Type B pancreatic cell (in vitro differentiated cells): ENCODE data around the gene TMUB1. TPM values are rescaled to one million over a fixed set of nuclear protein-coding genes. Genes with fewer than 3 reads are reported as not detected.

Experiments
- DNase-seq: peaks from one replicate; pipeline ENCODE4 v3.0.0; 2021; ENCODE audit warnings: mixed read lengths; ENCODE audit not compliant: unreplicated experiment; ENCODE audit errors: extremely low spot score
- H3K27ac Mint-ChIP-seq: 2 replicates; pipeline ENCODE4 v1.8.0; 2021; ENCODE audit warnings: mild to moderate bottlenecking, mixed read lengths
- H3K27me3 Mint-ChIP-seq: 2 replicates; pipeline ENCODE4 v1.8.0; 2021; ENCODE audit warnings: mixed read lengths
- H3K36me3 Mint-ChIP-seq: 2 replicates; pipeline ENCODE4 v1.8.0; 2021; ENCODE audit warnings: mixed read lengths
- H3K4me1 Mint-ChIP-seq: one replicate; pipeline ENCODE4 v1.8.0; 2021; ENCODE audit warnings: mixed read lengths; ENCODE audit not compliant: unreplicated experiment
- H3K4me3 Mint-ChIP-seq: 2 replicates; pipeline ENCODE4 v1.8.0; 2021; ENCODE audit warnings: mild to moderate bottlenecking, mixed read lengths
- H3K9me3 Mint-ChIP-seq: 2 replicates; pipeline ENCODE4 v1.8.0; 2021; ENCODE audit warnings: mixed read lengths
- total RNA-seq: library from RNA; stranded (reverse); gene quantifications from 2 replicates; pipeline ENCODE4 v1.2.1, GENCODE V29; 2021; ENCODE audit warnings: low replicate concordance
- TF ChIP-seq, protein P1 (sequence below): fragments of 200-600 bp; sonication (generic); conservative IDR thresholded peaks from 2 replicates; pipeline ENCODE4 v1.5.0; 2021; ENCODE audit warnings: antibody characterized with exemption, mild to moderate bottlenecking

TMUB1 gene
- total RNA-seq, 1 donor from 2014 or later: 37.9 TPM

DNA sequence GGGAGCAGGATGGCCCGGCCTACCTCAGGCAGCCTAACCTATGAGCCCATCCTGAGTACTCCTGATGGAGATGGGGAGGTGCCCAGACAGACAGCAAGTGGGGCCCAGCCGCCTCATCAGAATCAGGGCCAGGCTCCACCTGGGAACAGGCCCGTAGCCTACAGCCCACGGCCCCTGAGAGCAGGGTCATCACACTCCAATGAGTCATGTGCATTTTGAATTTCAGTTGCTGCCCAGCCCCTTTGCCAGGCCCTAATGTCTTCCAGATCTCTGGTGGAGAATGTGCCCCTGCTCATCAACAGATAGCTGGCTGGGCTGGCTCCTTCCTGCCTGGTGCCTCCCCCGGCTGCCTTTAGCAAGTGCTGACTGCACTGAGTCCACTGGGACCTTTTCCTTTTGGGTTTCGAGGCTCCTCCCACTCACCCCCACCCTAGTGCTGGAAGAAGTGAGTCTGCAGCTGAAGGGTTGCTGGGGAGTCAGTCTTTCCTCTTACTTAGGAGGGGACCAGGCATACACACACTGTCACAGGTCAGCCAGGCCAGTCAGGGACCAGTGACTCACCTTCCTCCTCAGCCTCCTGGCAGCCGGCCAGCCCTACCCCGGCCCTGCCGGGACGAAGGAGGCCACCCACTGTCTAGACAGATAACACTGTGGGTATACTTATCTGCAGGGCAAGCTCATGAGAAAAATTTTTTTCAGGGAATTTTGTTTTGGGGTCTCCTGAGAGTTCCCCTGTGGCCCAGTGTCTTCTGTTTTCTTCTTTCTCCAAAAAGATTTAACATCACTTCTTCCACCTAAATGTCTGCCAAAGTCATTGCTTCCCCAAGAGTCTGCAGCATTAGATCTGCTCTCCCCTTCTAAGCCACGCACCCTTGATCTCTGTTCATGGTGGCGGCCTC, 44.1 kb downstream of the TMUB1 start:
- H3K27ac Mint-ChIP-seq: peak overlapping the region; percentile 36
- H3K27me3 Mint-ChIP-seq: no peaks in the 10 kb centered on the region
- TF ChIP-seq, protein P1, sequence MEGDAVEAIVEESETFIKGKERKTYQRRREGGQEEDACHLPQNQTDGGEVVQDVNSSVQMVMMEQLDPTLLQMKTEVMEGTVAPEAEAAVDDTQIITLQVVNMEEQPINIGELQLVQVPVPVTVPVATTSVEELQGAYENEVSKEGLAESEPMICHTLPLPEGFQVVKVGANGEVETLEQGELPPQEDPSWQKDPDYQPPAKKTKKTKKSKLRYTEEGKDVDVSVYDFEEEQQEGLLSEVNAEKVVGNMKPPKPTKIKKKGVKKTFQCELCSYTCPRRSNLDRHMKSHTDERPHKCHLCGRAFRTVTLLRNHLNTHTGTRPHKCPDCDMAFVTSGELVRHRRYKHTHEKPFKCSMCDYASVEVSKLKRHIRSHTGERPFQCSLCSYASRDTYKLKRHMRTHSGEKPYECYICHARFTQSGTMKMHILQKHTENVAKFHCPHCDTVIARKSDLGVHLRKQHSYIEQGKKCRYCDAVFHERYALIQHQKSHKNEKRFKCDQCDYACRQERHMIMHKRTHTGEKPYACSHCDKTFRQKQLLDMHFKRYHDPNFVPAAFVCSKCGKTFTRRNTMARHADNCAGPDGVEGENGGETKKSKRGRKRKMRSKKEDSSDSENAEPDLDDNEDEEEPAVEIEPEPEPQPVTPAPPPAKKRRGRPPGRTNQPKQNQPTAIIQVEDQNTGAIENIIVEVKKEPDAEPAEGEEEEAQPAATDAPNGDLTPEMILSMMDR: no peak
- no peak for DNase-seq
- H3K4me1 Mint-ChIP-seq: peaks cover 15% of the 10 kb centered on the region
- no peaks in the 10 kb centered on the region for H3K36me3 Mint-ChIP-seq
- H3K9me3 Mint-ChIP-seq: no peaks in the 10 kb centered on the region
- H3K4me3 Mint-ChIP-seq: no peak overlapping the region

DNA sequence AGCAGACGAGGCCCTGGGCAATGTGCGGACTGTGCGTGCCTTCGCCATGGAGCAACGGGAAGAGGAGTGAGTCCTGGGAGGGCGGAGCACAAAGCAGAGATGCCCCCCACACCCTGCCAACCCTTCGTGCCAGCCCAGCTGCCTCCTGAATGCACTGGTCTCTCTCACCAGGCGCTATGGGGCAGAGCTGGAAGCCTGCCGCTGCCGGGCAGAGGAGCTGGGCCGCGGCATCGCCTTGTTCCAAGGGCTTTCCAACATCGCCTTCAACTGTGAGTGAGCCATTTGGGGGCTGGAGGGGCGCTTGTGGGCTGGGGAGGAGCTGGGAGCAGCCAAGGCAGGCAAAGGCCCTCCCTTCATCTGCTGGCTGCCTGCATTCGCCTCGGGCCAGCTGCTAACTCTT, 47.4 kb downstream of the TMUB1 start:
- Mint-ChIP-seq H3K27me3 (no peaks in the 10 kb centered on the region), H3K4me3 (no peak overlapping the region), H3K27ac (no peak overlapping the region), H3K9me3 (no peaks in the 10 kb centered on the region), H3K4me1 (peaks cover 15% of the 10 kb centered on the region), H3K36me3 (no peaks in the 10 kb centered on the region)
- TF ChIP-seq, protein P1: no peak
- no peak for DNase-seq

DNA sequence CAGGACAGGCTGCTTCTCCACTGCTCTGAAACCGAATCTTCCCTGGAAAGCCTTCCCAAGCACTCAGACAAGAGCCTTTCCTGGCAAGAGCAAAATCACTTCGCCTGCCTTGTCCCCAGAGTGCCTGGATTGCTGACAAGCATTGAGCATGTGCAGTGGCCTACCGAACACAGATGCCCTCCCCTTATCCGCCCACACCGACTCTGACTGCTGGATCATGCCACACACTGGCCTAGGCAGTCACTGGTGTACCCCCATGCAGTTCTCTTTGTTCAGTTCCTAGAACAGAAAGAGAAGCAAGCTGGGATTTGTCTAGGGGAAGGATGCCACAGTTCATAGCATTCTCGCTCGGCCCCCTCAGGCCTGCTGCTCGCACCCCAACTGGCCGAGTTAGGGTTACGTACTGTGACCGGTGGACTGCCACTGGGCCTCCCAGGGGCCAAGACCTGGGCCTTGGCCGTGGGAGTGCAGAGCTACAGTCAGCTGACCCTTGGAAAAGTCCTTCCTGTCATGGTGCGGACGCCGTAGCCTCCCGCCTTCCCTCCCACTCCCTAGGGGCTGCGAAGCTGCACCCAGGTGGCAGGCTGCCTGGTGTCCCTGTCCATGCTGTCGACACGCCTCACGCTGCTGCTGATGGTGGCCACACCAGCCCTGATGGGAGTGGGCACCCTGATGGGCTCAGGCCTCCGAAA, 48.1 kb downstream of the TMUB1 start:
- peaks cover 15% of the 10 kb centered on the region for H3K4me1 Mint-ChIP-seq
- no peaks in the 10 kb centered on the region for H3K9me3 Mint-ChIP-seq
- no peaks in the 10 kb centered on the region for H3K27me3 Mint-ChIP-seq
- no peak overlapping the region for H3K4me3 Mint-ChIP-seq
- H3K36me3 Mint-ChIP-seq: no peaks in the 10 kb centered on the region
- H3K27ac Mint-ChIP-seq: no peak overlapping the region
- TF ChIP-seq, protein P1: no peak
- no peak for DNase-seq

DNA sequence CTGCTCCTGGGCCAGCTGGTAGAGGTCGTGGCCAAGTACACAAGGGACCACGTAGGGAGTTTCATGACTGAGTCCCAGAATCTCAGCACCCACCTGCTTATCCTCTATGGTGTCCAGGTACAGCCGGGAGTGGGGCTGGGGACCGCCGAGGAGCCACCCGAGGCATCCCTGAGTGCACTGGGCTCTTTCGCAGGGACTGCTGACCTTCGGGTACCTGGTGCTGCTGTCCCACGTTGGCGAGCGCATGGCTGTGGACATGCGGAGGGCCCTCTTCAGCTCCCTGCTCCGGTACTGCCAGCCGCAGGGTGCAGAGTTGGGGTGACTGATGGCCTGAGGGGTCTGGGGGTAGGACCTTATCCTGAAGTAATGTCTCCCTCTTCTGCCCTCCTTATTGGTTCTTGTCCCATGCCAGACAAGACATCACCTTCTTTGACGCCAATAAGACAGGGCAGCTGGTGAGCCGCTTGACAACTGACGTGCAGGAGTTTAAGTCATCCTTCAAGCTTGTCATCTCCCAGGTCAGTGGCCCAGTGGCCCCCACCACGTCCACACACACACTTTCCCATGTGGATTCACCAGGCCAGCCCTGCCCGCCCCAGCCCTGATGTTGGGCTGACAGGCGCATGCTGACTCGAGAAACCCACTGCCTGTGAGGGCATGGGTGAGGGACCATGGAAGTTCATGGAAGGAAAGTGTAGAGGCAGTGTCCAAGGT, 48.8 kb downstream of the TMUB1 start:
- Mint-ChIP-seq H3K4me3 (no peak overlapping the region), H3K27me3 (no peaks in the 10 kb centered on the region), H3K9me3 (no peaks in the 10 kb centered on the region), H3K36me3 (no peaks in the 10 kb centered on the region), H3K4me1 (peaks cover 9% of the 10 kb centered on the region), H3K27ac (no peak overlapping the region)
- TF ChIP-seq, protein P1: no peak
- no peak for DNase-seq

DNA sequence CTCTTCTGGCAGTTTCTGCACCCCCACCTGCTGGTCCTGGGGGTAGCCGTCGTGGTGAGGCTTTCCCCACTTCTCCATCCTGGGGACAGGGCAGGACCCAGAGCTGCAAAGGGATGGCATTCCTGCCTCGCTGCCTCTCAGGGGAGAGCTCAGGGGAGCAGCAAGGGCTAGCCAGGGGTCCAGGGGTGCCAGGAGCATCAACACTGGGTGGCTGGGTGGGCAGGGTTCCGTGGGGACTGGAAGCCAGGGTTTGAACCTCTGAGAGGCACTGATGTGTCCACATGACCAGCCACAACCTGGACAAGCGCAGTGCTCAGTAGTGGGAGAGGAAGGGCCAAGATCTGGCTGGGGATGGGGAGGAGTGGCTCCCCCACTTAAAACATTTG, 49.4 kb downstream of the TMUB1 start:
- H3K27me3 Mint-ChIP-seq: no peaks in the 10 kb centered on the region
- TF ChIP-seq, protein P1: no peak
- no peaks in the 10 kb centered on the region for H3K36me3 Mint-ChIP-seq
- H3K4me1 Mint-ChIP-seq: peaks cover 7% of the 10 kb centered on the region
- H3K27ac Mint-ChIP-seq: no peak overlapping the region
- no peak overlapping the region for H3K4me3 Mint-ChIP-seq
- no peak for DNase-seq
- H3K9me3 Mint-ChIP-seq: no peaks in the 10 kb centered on the region
